Right cardiac atrium (tissue), 5 donors: ENCODE results near the gene PPM1L. TPM values are rescaled to one million over a fixed set of nuclear protein-coding genes. Genes with fewer than 3 reads are reported as not detected.

Source experiments
- ATAC-seq, 2 donors: fragments of 200-7000 bp; cut with Tn5 transposase; one replicate each; pipeline versions ENCODE4 v1.8.0 to v1.9.1; 2020; ENCODE audit warnings: moderate library complexity in 2 of 2, mild to moderate bottlenecking in 1 of 2
- DNase-seq, 3 donors: peaks; one replicate each; pipeline ENCODE4 v3.0.0-alpha.2; 2020
- H3K27ac ChIP-seq: one replicate; pipeline ENCODE4 v1.5.1; 2013; ENCODE audit warnings: mild to moderate bottlenecking, low read length, control low read depth, moderate library complexity
- H3K27me3 ChIP-seq: one replicate; pipeline ENCODE4 v1.6.1; 2013; ENCODE audit not compliant: control insufficient read depth, insufficient read depth
- H3K4me1 ChIP-seq: one replicate; pipeline ENCODE4 v1.6.1; 2013; ENCODE audit warnings: low read length; ENCODE audit not compliant: control insufficient read depth, insufficient read depth
- H3K4me3 ChIP-seq: one replicate; pipeline ENCODE4 v1.5.1; 2013; ENCODE audit warnings: low read length, control low read depth
- H3K9me3 ChIP-seq: one replicate; pipeline ENCODE4 v1.6.1; 2013; ENCODE audit warnings: low read length; ENCODE audit not compliant: control insufficient read depth
- WGBS: extraction: QIAGEN DNeasy Blood & Tissue Kit; methylation state at CpG from one replicate; pipeline ENCODE4 v1.1.7; 2013; 5-methylcytosine and 5-hydroxymethylcytosine counted together
- intact Hi-C, 4 donors: fragments of 100-400 bp; cut with DNase I; formaldehyde crosslinking; loops; one replicate each; pipeline versions ENCODE4 v1.11.0 to v1.14.0; 2022 to 2023
- polyA plus RNA-seq: library from polyadenylated mRNA; stranded (reverse); fragments of 200-250 nt; gene quantifications from one replicate; pipeline ENCODE4 v1.2.3, GENCODE V29; 2013
- total RNA-seq, 4 donors: library from RNA; stranded (reverse); fragmentation: NEBNext Ultra II Directional; extraction: Animal tissue kit (Norgen Biotek cat#: 25700); gene quantifications; one replicate each; pipeline ENCODE4 v1.2.1, GENCODE V29; 2021
- donor health status: healthy with polysubstance abuse.
- donor health status: DM: no; HTN: yes; CAD: no.
- donor health status: DM: no; HTN: no; CAD: no.
- donor health status: DM: no; HTN: yes; CAD: no; lungs with severe emphysema.
- donor health status: DM: yes; HTN: yes; CAD: no.

The PPM1L gene
- total and polyA plus RNA-seq, 5 donors: 6.1 to 31.7 (median 24.0) TPM

DNA sequence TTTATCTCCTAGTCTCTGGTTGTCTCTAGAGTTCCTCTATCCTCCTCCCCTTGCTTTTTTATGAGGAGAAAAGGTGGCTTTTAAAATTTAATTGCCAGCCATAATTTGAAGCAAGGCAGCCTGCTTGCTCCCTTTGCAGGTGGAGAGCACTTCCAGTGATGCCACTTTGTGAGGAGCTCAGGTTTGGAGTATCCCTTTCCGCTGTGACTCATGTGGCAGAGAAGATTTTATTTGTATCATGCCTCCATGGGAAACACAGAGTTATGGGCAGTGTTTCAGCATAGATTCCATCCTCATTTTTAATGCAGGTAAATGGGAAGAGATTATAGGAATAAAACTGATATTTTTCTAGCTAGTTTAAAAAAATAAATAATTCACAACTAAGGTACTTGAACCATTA lies 7.0 kb downstream of the PPM1L start:
- ATAC-seq: no peak
- WGBS: 98% methylated on average over 1 of the region's 1 CpG

DNA sequence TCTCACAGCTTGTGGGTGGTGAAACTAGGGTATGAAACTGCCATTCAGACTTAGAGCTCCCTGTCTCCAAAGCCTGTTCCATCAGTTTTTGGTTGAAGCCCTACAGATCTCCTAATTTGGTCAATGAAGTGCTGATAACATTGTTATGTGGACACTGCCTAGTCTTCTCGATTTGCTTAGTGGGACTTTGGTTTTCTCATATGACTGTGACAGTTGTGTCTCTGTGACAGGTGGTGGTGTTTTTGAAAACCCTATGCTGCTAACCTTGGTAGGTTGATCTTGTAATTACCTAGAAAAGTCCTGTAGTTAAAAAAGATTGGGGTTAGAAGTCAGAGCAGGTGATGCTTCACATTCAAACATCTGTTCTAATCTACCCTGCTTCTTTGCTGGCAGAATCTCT lies 9.2 kb downstream of the PPM1L start:
- no peaks in the 10 kb centered on the region for H3K27me3 ChIP-seq
- WGBS: 39% methylated on average over 1 of the region's 1 CpG
- DNase-seq: no peak
- peaks cover 2% of the 10 kb centered on the region for H3K9me3 ChIP-seq
- no peaks in the 10 kb centered on the region for H3K4me1 ChIP-seq
- ATAC-seq: no peak
- intact Hi-C loops: no loop called here
- no peak overlapping the region for H3K4me3 ChIP-seq
- H3K27ac ChIP-seq: no peak overlapping the region

More for the DNA sequence above, 7.0 kb downstream of the PPM1L start:
- H3K4me3 ChIP-seq: no peak overlapping the region
- H3K27ac ChIP-seq: no peak overlapping the region
- intact Hi-C loops: no loop called here
- no peaks in the 10 kb centered on the region for H3K27me3 ChIP-seq
- DNase-seq: no peak
- no peaks in the 10 kb centered on the region for H3K4me1 ChIP-seq
- peaks cover 2% of the 10 kb centered on the region for H3K9me3 ChIP-seq

DNA sequence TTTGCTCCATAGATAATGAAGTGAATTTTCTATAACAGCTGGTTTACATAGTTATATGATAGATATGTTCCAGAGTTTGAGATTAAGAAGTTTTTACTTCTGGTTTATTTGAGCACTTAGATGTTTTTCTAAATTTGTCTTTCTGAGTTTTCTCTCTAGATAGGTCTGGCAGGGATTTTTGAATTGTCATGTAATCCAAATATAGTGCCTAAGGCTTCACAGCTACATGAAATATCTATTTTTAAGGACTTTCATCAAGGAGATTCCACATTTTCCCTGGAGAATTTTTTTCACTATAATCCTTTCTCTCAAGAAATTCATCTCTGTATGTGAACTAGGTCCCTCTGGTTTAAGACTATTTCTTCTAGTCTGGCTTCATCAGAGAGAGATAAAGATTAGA lies 12.0 kb downstream of the PPM1L start:
- Histone ChIP-seq H3K9me3 (peaks cover 2% of the 10 kb centered on the region), H3K4me3 (no peak overlapping the region), H3K4me1 (no peaks in the 10 kb centered on the region), H3K27me3 (no peaks in the 10 kb centered on the region), H3K27ac (no peak overlapping the region)
- intact Hi-C loops: no loop called here
- no peak for ATAC-seq
- DNase-seq: no peak

DNA sequence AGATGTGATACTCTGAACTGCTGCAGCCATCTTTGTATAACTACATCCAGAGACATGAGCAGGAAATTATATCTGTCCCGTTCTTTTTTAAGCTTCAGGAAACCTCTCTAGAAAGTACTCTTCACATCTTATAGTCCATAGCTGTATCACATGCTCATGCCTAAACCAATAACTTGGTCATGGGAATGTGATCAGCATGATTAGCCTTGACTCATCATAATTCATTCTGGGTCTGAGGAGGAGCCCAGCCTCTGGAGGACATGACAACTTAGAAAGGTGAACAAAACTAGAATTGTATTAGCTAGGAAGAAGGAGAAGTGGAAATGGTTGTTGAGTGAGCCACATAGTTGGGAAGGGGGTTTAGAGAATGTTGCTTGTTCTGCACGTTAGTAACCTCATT lies 12.9 kb downstream of the PPM1L start:
- intact Hi-C loops: no loop called here
- H3K27me3 ChIP-seq: no peaks in the 10 kb centered on the region
- H3K9me3 ChIP-seq: peaks cover 2% of the 10 kb centered on the region
- ATAC-seq (no peak), DNase-seq (no peak)
- no peak overlapping the region for H3K4me3 ChIP-seq
- no peaks in the 10 kb centered on the region for H3K4me1 ChIP-seq
- no peak overlapping the region for H3K27ac ChIP-seq
- 81% methylated on average over 2 of the region's 2 CpGs for WGBS

DNA sequence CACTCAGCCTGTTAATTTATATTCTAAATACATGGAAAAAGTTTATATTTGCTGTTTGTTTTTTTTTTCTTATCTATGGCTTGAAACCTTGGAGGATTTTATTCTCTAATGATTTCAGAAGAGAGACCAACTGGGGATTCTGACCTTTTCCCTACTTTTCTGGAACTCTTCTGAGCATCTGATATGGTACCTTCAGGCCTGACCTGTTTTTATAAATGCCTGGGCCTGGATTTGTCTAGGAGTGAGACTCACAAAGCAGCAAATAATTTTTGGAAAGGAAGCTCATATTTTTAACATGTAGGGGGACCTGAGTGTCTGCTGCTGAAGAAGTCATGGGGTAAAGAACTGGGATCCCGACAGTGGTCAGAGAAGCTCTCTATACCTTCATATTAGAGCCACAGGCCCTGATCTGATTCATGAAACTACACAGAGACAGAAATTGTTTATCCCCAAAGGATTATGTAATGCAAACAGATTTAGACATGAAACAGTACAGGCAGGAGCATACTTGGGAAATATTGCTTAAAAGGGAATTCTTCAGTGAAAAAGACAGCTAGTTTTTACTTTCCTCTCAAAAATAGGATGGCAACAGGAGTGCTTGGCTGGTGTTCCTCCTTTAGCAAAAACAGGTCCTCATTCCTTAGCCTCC lies 15.9 kb downstream of the PPM1L start:
- Histone ChIP-seq H3K4me3 (no peak overlapping the region), H3K9me3 (no peaks in the 10 kb centered on the region), H3K4me1 (no peaks in the 10 kb centered on the region), H3K27ac (no peak overlapping the region), H3K27me3 (no peaks in the 10 kb centered on the region)
- DNase-seq (no peak), ATAC-seq (no peak)
- intact Hi-C loops: no loop called here
- 83% methylated on average over 1 of the region's 1 CpG for WGBS

DNA sequence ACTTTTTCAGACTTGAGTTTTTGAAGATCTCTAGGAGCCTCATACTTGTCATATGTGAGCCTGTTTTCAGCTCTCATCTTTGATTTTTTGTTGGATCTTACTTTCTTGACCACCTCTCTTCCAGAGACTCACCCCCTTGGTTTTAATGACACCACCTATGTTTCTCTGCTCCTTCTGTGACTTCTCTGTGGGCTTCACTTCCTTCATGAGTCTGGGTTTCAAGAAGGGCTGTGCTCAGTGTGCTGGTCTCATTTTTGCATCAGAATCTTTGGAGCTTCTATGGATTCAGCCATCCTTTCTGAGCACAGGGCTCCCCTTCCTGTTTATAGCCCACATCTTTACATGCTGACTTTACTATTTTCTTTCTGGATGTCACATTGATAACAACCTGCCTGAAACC lies 17.7 kb downstream of the PPM1L start:
- intact Hi-C loops: no loop called here
- Histone ChIP-seq H3K4me3 (no peak overlapping the region), H3K9me3 (no peaks in the 10 kb centered on the region), H3K4me1 (no peaks in the 10 kb centered on the region), H3K27ac (no peak overlapping the region), H3K27me3 (no peaks in the 10 kb centered on the region)
- no peak for ATAC-seq
- DNase-seq: no peak

DNA sequence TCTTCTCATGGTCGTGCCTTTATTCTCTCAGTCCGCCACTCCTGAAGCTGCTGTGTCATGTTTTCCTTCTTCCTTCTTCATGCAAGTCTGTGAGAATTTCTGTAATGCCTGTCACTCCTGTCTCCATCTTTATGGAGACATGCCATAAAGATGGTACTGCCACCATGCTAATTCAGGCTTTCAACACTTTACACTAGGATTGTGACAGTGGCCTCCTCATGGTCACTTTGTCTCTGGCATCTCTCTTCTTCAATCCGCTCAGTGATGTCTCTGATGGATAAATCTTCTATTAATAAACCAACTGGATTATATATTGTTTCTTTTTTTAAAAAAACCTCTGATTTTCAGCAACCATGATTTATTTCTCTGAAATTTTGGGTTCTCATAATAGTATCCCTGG lies 18.1 kb downstream of the PPM1L start:
- Histone ChIP-seq H3K27ac (no peak overlapping the region), H3K4me1 (no peaks in the 10 kb centered on the region), H3K9me3 (no peaks in the 10 kb centered on the region), H3K27me3 (no peaks in the 10 kb centered on the region), H3K4me3 (no peak overlapping the region)
- no peak for DNase-seq
- 84% methylated on average over 3 of the region's 3 CpGs for WGBS
- intact Hi-C loops: no loop called here
- no peak for ATAC-seq

DNA sequence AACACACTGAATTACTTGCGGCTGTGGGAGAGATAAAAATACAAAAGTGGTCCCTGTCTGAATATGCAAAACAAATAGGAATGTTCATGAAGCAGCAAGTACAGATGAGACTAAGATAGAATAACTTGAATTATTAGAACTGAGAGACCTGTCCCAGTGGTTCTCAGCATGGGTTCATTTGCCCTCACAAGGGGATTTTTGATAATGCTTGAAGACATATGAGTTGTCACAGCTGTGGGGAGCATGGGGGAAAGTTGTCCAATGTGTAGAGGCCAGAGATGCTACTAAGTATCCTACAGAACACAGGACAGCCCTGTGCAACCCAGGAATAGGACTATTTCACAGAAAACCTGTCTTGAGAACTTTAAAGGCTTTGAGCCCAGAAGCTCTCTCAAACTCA lies 22.4 kb downstream of the PPM1L start:
- H3K4me1 ChIP-seq: peaks cover 3% of the 10 kb centered on the region

DNA sequence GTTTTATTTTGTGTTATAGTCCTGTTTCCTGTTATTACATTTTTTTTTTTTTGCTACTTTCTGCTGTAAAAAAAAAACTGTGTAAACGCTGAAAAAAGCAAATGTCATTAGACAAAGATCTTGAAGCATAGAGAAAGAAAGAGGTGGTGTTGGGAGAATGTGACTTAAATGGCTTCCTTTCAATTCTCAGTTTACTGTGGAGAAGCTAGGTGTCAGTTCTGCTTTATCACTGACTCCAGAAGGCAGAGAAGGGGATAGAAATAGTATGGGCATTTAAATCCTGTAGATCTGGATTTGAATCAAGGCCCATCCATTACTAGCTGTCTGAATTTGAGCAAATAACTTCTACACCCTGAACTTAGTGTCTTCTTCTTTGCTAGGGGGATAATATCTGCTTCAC lies 23.0 kb downstream of the PPM1L start:
- DNase-seq: no peak
- WGBS: 59% methylated on average over 1 of the region's 1 CpG
- peaks cover 3% of the 10 kb centered on the region for H3K4me1 ChIP-seq

More for the DNA sequence above, 22.4 kb downstream of the PPM1L start:
- DNase-seq (no peak), ATAC-seq (no peak)
- no peak overlapping the region for H3K4me3 ChIP-seq
- intact Hi-C loops: no loop called here
- no peaks in the 10 kb centered on the region for H3K27me3 ChIP-seq
- 35% methylated on average over 1 of the region's 1 CpG for WGBS
- H3K27ac ChIP-seq: no peak overlapping the region
- no peaks in the 10 kb centered on the region for H3K9me3 ChIP-seq

DNA sequence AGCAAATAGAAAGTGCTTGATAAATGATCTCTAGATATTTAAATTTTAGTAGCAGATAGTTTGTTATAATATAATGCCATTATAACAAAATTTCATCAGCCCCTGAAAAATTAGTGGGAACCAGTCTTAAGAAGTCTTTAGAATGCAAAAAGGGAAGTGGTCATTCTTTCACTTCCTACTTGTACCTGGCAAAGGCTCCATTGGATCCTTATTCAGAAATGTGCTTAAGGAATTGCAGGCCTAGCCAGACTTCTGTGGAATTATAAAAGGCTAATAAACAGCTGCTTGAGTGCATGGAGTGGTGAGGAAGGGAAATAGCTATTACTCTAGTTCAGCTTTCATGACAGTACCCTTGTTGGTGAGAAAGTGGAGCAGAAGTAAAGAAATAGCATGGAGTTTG lies 24.2 kb downstream of the PPM1L start:
- Histone ChIP-seq H3K4me1 (peaks cover 3% of the 10 kb centered on the region), H3K27me3 (no peaks in the 10 kb centered on the region), H3K27ac (no peak overlapping the region), H3K4me3 (no peak overlapping the region), H3K9me3 (no peaks in the 10 kb centered on the region)
- intact Hi-C loops: no loop called here
- no peak for ATAC-seq
- no peak for DNase-seq

More for the DNA sequence above, 23.0 kb downstream of the PPM1L start:
- ATAC-seq: no peak
- H3K9me3 ChIP-seq: no peaks in the 10 kb centered on the region
- intact Hi-C loops: no loop called here
- H3K27ac ChIP-seq: no peak overlapping the region
- H3K4me3 ChIP-seq: no peak overlapping the region
- no peaks in the 10 kb centered on the region for H3K27me3 ChIP-seq

DNA sequence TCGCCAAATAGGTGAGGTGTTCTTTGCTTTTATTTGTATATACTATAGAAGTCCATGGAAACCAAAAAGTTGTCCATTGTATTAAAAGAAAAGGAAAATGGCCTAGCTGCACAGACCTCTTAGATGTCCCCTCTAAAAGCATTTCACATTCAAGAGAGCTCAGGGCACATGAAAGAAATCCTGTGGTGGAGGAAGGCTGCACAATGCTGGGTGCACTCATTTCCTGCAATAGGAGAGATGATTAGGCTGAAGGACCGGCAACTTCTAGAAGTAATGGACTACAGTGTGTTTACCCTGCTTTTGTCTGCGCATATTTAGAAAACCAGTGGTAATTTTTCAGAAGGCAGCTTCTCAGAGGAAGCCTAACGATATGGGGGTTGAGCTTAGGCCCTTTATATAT lies 25.4 kb downstream of the PPM1L start:
- WGBS: 83% methylated on average over 4 of the region's 4 CpGs
- no peaks in the 10 kb centered on the region for H3K9me3 ChIP-seq
- no peak overlapping the region for H3K27ac ChIP-seq
- DNase-seq: no peak
- no peak for ATAC-seq
- intact Hi-C loops: no loop called here
- no peaks in the 10 kb centered on the region for H3K27me3 ChIP-seq
- peaks cover 3% of the 10 kb centered on the region for H3K4me1 ChIP-seq
- no peak overlapping the region for H3K4me3 ChIP-seq

DNA sequence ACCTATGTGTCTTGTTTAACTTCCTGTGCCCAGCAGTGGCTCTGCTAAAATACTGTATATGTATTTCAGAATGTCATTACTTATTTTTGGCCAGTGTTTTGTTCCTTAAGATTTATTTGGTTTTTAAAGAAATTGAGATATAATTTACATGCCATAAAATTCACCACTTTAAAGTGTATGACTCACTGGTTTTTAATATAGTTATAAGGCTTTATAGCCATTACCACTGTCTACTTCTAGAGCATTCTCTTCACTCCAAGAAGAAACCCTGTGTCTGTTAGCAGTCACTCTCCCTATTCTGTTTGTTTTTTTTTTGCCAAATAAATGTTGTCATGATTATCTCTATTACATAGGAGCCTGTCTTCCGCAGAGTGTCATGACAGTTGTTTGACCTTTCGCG lies 25.8 kb downstream of the PPM1L start:
- no peaks in the 10 kb centered on the region for H3K9me3 ChIP-seq
- H3K4me1 ChIP-seq: peaks cover 3% of the 10 kb centered on the region
- no peak overlapping the region for H3K27ac ChIP-seq
- DNase-seq (no peak), ATAC-seq (no peak)
- 84% methylated on average over 3 of the region's 3 CpGs for WGBS
- intact Hi-C loops: no loop called here
- H3K27me3 ChIP-seq: no peaks in the 10 kb centered on the region
- no peak overlapping the region for H3K4me3 ChIP-seq
